ENCODE data around the gene DAW1.

GRCh38 chr2:227834916-227835650 lies 36.3 kb upstream of the DAW1 start:
- TF ChIP-seq CTCF (IDR thresholded peaks at IDR 0.05) (no peak), POLR2A (IDR thresholded peaks at IDR 0.05) (no peak)

Data from testis (tissue), 2 donors.